HG03575 (cell line): ENCODE results near the gene BANP.
"Not testable (repeated sequence)": the region's sequence is repeated elsewhere in the genome, so short reads cannot be mapped to it uniquely, and the experiment has no call there.

Experiments
- ATAC-seq: cut with Tn5 transposase; IDR thresholded peaks from one replicate; pipeline ENCODE4 v1.9.1; 2021; ENCODE audit not compliant: unreplicated experiment, insufficient number of reproducible peaks, low FRiP score; ENCODE audit errors: extremely low read depth

The BANP gene

GRCh38 chr16:87960296-87960695, 9.1 kb downstream of the BANP start:
- no peak for ATAC-seq

- no peak for ATAC-seq
Measured at GRCh38 chr16:87960852-87961251, 9.6 kb downstream of the BANP start.

- ATAC-seq: no peak
Measured at GRCh38 chr16:87961623-87962022, 10.4 kb downstream of the BANP start.

DNA sequence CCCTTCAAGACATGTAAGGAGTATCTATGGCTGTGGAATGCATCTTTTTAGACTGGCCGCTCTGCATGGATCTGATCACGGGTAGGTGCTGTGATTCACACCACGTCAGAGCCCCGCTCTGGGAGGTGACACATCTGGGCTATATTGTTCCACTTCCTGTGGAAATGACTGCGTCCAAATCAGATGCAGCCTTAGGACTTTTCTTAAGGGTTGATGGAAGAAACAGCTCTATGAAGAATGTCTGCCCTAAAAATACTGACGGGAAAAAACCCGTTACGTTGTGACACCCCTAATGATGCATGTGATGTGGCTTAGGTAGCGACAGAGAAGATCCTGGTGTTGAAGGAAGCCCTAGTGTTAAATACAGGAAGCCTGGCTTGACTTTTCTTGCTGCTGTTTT, 12.2 kb downstream of the BANP start:
- no peak for ATAC-seq

- no peak for ATAC-seq
Measured at GRCh38 chr16:87964049-87964659, 12.9 kb downstream of the BANP start.

DNA sequence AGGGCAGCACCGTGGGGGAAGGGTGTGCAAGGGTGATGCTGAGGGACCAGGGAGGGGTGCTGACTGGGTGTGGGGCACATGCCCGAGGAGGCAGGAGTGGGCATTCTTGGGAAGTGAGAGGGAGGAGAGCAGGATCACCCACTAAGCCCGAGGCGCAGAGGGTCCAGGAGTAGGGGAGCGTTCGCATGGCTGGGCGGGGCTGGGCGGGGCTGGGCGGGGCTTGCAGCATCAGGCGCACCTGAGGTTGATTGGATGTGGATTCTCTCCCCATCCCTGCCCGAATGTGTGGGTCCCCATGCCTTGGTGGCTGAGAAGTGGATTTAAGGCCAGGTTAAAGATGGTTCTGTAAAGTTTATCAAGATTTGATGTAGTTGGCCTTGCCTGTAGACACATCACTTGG, 14.2 kb downstream of the BANP start:
- ATAC-seq: no peak

GRCh38 chr16:87966064-87966645, 14.9 kb downstream of the BANP start:
- no peak for ATAC-seq

DNA sequence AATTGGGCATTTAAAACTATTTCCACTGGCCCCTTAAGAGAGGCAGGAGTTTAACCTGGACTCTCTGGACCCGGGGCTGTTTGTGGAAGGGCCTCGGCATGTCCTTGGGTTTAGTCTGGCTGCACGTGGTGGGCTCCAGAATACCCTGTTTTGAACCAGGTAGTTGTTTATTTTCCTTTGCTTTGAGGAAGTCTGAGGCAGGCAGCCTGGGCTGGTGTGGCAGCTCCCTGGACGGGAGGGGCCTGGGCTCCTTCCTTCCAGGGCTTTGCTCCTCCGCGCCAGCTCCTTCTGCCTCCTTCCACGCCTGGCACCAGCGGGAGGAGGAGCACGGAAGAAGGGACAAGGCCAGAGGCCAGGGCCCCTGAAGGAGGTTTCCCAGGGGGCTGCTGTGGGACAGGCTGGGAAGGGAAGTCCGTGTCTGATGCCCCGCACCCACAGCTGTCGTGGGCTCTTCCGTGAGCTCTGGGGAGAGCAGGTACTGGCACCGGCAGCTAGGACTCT, 15.5 kb downstream of the BANP start:
- ATAC-seq: no peak

GRCh38 chr16:87968541-87968940, 17.3 kb downstream of the BANP start:
- no peak for ATAC-seq

DNA sequence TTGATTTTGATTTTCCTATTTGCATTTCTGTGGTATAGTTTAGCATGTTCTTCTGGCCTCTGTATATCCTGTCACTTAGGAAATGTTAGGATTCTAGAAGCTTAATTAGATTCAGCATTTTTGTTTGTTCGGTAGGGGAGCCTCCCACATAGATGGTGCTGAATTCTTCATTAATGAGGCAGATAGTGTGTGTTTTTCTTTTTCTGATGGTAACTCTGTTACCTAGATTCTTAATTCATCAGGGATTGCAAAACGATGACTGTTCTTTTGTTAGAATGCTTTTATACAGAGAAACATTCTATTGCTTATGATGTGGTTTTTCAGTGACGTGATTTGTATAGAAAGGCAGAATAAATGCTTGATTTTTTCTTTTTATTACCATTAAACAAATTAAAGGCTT, 19.0 kb downstream of the BANP start:
- no peak for ATAC-seq

DNA sequence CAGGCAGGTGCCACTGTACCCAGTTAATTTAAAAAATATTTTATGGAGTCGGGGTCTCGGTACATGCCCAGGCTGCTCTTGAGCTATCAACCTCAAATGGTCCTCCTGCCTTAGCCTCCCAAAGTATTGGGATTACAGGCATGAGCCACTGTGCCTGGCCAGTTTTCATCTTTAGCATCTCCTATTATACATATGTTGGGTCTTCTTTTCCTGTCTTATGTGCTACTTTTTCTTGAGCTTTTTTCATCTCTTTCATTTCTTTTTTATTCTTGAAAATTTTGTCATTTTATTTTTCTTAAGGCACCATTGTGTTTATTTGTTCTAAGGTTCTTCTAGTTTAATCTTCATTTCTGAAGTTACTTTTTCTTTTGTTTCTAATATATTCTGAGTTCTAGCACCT, 20.7 kb downstream of the BANP start:
- no peak for ATAC-seq

DNA sequence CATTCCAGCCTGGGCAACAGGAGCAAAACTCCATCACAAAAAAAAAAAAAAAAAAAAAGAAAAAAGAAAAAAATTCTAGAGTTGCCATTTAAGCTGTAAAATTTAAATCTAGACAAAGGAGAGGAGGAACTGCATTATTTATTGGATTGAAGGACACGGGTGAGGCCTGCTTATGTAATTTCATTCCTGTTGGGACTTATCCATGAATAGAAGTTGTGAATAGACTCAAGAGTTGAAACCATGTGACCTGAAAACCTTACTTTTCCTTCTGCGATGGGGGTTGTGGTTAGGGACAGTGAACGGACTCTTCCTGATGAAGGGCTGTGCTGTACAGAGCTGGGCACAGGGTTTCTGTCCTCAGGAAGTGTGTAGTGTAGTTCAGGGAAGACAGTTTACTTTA, 22.5 kb downstream of the BANP start:
- ATAC-seq: no peak

- ATAC-seq: no peak
Measured at GRCh38 chr16:87974178-87974577, 22.9 kb downstream of the BANP start.

DNA sequence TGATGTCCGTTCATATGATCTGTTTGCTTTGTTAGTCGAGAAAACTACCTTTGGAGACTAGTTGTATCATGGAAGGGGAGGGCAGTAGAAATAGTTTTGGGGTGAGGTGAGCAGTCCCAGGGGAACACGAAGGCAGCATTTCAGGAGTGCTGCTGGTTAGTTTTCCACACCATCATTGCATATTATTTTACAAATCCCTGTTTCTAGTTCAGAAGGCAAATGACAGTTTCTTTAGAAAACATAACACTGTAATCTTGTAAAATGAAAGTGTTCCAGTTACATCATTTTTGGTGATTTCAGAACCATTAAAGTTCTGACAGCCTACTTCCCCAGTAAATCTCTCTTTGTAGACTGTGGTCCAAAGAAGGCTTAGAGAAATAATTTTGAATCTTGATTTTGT, 25.4 kb downstream of the BANP start:
- ATAC-seq: no peak

- ATAC-seq: no peak
Measured at GRCh38 chr16:87978127-87978526, 26.9 kb downstream of the BANP start.

- ATAC-seq: no peak
Measured at GRCh38 chr16:87979352-87979751, 28.1 kb downstream of the BANP start.

- not testable (repeated sequence) for ATAC-seq
Measured at GRCh38 chr16:87979911-87980630, 28.8 kb downstream of the BANP start.

DNA sequence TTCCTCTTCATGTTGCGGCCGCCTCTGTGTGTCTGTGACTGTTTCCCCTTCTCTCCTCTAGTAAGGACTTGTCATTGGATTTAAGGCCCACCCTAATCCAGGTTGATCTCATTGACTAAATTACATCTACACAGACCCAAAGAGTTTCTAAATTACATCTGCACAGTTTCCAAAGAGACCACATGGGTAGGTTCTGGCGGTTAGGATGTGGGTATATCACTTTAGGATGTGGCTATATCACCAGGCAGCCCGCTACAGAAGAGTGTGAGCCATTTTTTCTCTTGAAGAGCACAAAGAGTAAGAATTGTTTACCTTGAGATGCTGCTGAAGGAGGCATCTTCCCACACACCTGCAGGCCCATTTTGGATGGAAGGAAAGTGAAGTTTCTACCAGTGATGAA, 30.1 kb downstream of the BANP start:
- ATAC-seq: not testable (repeated sequence)

GRCh38 chr16:87982581-87983041, 31.4 kb downstream of the BANP start:
- ATAC-seq: no peak

DNA sequence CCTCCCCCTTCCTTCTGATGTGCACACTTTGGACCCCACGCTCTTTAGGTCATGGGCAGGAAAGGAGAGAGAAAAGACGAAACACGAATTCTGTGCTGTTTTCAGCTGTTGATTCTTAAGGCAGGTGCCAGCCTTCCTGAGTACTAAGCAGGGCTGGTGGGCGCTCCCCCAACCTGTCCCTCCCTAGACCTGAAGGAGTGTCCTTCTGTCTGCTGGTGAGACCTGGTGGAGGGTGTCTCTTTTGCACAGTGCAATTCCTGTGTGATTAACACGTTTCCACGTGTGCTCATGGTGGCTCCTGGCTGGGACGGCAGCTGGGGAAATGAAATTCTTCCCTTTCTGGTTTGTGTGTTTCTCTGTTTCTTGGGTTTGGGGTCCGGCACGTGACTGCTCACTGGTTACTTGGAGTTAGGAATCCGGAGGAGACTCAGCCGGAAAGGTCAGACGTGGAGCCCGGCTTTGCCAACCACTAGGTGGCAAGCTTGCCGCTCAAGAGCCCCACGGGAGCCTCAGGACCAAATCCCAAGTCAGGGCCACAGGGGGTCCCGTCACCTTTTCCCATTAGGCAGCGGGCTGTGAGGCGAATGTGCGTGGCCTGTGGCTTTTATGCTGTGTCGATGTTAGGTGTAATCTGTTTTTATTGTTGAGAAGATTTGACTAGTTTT, 32.0 kb downstream of the BANP start:
- not testable (repeated sequence) for ATAC-seq
